NCI-H1105 treated with DMSO at 0.1 percent for 48 hours (cell line): ENCODE data around the gene PTPRD.
A peak's percentile ranks its signal among the peaks of the same experiment; 100 is the strongest.
"Not testable (repeated sequence)": the region's sequence is repeated elsewhere in the genome, so short reads cannot be mapped to it uniquely, and the experiment has no call there.

Experiments
- DNase-seq: peaks from one replicate; lab custom pipeline; 2025; lab: John Stamatoyannopoulos, UW

PTPRD gene

GRCh38 chr9:9004810-9005209 lies 1608.0 kb downstream of the PTPRD start:
- DNase-seq = no peak

- peak; percentile 20 for DNase-seq
Observed at GRCh38 chr9:9002826-9003583, 1609.8 kb downstream of the PTPRD start.

GRCh38 chr9:8980496-8981013 lies 1632.2 kb downstream of the PTPRD start:
- no peak for DNase-seq

- DNase-seq = no peak
Observed at GRCh38 chr9:8978334-8978733, 1634.5 kb downstream of the PTPRD start.

GRCh38 chr9:8968350-8968749 lies 1644.5 kb downstream of the PTPRD start:
- DNase-seq = not testable (repeated sequence)

- no peak for DNase-seq
Observed at GRCh38 chr9:8963885-8964284, 1648.9 kb downstream of the PTPRD start.

GRCh38 chr9:8962084-8962483 lies 1650.7 kb downstream of the PTPRD start:
- DNase-seq = no peak

- no peak for DNase-seq
Observed at GRCh38 chr9:8961186-8961851, 1651.5 kb downstream of the PTPRD start.

- DNase-seq = no peak
Observed at GRCh38 chr9:8960254-8960653, 1652.5 kb downstream of the PTPRD start.

GRCh38 chr9:8958358-8958757 lies 1654.4 kb downstream of the PTPRD start:
- DNase-seq = no peak

- no peak for DNase-seq
Observed at GRCh38 chr9:8955315-8955714, 1657.5 kb downstream of the PTPRD start.

- DNase-seq = no peak
Observed at GRCh38 chr9:8946461-8946860, 1666.3 kb downstream of the PTPRD start.

GRCh38 chr9:8943392-8943791 lies 1669.4 kb downstream of the PTPRD start:
- no peak for DNase-seq

GRCh38 chr9:8940650-8941049 lies 1672.2 kb downstream of the PTPRD start:
- DNase-seq = no peak

GRCh38 chr9:8926461-8926860 lies 1686.3 kb downstream of the PTPRD start:
- DNase-seq = no peak

GRCh38 chr9:8924562-8924961 lies 1688.2 kb downstream of the PTPRD start:
- no peak for DNase-seq

- DNase-seq = not testable (repeated sequence)
Observed at GRCh38 chr9:8920478-8921183, 1692.2 kb downstream of the PTPRD start.

- peak; percentile 88 for DNase-seq
Observed at GRCh38 chr9:8917956-8918739, 1694.7 kb downstream of the PTPRD start.

GRCh38 chr9:8916771-8917170 lies 1696.0 kb downstream of the PTPRD start:
- no peak for DNase-seq

- no peak for DNase-seq
Observed at GRCh38 chr9:8907868-8908267, 1704.9 kb downstream of the PTPRD start.

- no peak for DNase-seq
Observed at GRCh38 chr9:8905731-8906130, 1707.1 kb downstream of the PTPRD start.
